SH-SY5Y (cell line): ENCODE data around the gene PACS2.

ENCODE experiments used
- GATA2 ChIP-seq: IDR thresholded peaks from 2 replicates; pipeline ENCODE4 v1.6.1; 2011; ENCODE audit warnings: mild to moderate bottlenecking, low read depth, low read length
- GATA3 ChIP-seq: IDR thresholded peaks from 2 replicates; pipeline ENCODE4 v1.6.1; 2011; ENCODE audit warnings: low read depth, mild to moderate bottlenecking, low read length, moderate library complexity

Gene PACS2

DNA sequence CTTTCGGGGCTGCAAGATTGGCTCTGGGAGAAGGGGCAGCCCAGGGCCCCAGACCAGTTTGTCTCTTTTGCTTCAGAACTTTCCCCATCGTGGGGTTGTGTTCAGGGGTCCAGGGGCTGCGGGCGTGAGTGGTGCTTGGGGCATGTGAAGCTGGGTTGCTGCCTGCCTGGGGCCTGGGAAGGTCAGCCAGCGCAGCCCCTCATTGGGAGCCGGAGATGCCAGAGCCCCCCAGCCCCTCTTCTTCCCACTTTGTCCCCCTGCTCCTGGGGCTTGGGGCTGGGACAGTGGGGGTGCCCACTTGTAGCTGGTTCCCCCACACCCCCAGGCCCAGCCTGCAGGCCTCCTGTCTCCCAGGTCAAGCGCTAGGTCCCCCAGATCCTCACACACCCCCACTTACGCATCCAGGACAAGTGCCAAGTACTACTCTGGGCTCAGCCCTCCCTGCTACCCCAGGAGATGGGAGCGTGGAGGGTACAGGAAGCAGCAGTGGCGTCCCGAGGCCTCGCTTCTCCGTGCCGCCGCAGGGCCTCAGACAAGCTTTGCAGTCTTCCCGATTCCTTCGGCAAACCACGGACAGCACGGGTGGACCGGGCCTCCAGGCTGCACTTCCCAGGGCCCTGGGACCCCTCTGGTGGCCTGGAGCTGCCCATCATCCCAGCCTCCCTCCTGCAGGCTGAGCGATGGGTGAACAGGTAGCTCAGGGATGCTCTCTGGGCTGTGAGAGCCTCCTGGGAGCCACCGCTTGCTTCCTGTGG lies 41.5 kb downstream of the PACS2 start:
- TF ChIP-seq GATA2 (no peak), GATA3 (no peak)

DNA sequence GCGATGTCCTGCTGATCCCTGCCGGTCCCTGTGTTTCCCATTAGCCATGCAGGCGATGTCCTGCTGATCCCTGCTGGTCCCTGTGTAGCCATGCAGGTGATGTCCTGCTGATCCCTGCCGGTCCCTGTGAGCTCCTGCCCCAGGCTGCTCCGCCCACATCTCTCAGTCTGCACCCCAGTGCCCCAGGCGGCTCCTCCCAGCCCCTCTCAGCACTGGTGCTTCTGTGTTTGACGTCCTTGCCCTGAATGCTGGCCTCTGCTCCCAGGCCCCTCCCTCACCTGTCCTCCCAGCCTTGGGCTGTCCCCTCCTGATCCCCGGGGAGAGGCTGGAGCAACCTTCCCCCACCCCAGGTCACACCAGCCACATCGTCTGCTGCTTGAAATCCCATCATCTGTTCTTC lies 42.4 kb downstream of the PACS2 start:
- no peak for TF ChIP-seq GATA2
- no peak for TF ChIP-seq GATA3

- no peak for TF ChIP-seq GATA3
- no peak for TF ChIP-seq GATA2
Measured at GRCh38 chr14:105357626-105358025, 43.1 kb downstream of the PACS2 start.

DNA sequence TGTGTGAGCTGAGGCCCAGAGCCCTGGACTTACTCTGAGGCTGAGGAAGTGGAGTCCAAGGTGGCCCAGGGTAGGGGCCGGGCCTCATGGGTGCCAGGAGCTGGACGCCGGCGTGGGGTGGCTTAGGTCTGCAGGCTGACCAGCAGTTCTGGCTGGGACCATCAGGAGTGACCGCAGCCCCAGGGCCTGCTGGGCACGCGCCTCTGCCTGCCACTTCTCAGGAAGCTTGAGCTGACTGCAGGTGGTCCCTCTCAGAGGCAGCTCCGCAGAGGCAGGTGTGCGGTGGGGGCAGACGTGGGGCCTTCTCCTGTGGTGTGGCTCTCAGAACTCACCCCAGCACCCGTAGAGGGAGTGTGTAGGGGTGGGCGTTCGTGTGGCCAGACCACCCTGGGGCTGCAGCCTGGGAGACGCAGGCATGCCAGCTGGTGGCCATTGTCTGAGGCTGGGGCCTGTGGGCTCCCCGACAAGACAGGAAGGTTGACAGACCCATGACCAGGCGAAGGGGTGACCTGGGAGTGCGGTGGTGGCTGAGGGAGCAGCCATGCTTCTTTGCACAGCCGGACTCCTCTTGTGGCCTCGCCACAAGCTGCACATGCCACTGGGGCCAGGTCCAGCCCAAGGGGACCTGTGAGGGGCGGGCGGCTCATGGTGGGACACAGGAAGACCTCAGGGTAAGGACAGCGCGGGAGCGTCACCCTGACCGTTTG lies 43.7 kb downstream of the PACS2 start:
- TF ChIP-seq GATA2 (no peak), GATA3 (no peak)

GRCh38 chr14:105358943-105359342 lies 44.4 kb downstream of the PACS2 start:
- TF ChIP-seq GATA3 (no peak), GATA2 (no peak)

- TF ChIP-seq GATA2 = no peak
- no peak for TF ChIP-seq GATA3
Measured at GRCh38 chr14:105363847-105364708, 49.5 kb downstream of the PACS2 start.

DNA sequence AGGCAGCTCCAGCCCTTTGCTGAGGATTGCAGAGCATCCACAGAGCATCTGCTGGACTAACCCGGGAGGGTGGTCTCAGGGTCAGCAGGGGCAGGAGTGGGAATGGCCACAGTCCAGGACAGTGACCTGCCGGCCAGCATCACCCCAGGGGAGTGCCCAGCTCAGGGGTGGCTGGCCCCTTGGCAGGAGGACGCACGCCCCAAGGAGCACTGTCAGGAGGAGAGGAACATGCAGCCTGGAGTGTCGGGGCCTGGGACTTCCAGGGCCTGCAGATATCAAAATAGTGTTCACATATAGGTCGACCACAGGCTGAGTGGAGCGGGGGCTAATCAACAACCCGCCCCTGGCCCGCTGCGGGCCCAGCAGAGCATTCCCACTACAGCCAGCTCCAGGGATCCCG lies 50.6 kb downstream of the PACS2 start:
- TF ChIP-seq GATA3 = no peak
- TF ChIP-seq GATA2 = no peak

GRCh38 chr14:105365681-105366080 lies 51.1 kb downstream of the PACS2 start:
- TF ChIP-seq GATA2 (no peak), GATA3 (no peak)

GRCh38 chr14:105366386-105367074 lies 52.0 kb downstream of the PACS2 start:
- TF ChIP-seq GATA3 (no peak), GATA2 (no peak)

GRCh38 chr14:105367116-105368031 lies 52.8 kb downstream of the PACS2 start:
- TF ChIP-seq GATA3 = no peak
- no peak for TF ChIP-seq GATA2

- TF ChIP-seq GATA2 = no peak
- no peak for TF ChIP-seq GATA3
Measured at GRCh38 chr14:105368032-105368417, 53.5 kb downstream of the PACS2 start.

DNA sequence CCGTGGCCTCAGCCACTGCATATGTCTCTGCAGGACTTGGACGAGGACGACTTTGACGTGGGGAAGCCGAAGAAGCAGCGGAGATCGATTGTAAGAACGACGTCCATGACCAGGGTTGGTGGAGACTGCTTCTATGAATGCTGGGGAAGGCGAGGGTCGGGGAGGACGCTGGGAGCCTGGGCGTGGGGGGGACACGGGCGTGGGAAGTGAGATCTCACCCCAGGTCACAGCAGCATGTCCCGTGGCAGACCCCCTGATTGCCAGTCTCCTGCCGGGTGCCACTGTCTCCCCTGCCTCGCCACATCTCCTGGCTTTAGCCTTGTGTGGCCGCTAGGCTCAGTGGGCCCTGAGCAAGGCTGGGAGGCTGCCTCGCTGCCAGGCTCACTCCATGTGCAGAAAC lies 53.9 kb downstream of the PACS2 start:
- TF ChIP-seq GATA3 (no peak), GATA2 (no peak)

DNA sequence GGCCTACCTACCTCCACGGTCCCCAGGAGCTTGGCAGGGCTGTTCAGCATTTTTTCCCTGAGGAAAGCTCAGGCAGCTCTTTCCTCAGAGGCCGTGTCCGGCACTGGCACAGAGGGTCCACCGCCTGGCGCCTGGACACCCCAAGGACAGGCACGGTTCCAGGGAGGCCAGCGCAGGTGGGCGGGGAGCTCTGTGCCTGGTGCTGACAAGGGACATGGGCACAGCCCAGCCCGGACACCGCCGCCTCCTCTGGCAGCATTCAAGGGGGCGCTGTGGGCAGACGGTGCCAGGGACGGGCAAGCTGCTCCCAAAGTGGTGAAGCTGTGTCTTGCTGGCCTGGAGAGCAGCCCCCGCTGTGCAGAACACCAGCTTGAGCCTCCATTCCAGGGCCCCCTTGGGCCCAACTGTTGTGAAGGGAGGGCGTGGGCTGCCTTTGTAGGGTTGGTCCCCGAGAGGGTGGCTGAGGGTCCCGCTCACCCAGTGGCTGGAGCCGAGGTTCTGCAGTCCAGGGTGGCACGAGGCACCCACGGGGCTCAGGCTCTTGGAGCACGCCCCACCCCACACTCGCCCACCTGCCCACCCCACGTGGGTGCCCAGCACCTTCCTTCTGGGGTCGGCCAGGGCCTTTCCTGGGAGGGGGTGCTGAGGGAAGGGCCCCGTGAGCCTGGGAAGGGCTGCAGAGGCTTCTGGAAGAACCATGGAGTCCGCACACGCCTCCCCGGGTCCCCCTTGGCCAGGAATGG lies 54.5 kb downstream of the PACS2 start:
- TF ChIP-seq GATA3 = no peak
- TF ChIP-seq GATA2 = no peak
